ENCODE measurements around the gene CEP57. TPM values are rescaled to one million over a fixed set of nuclear protein-coding genes. Genes with fewer than 3 reads are reported as not detected.
"Not testable (repeated sequence)": the region's sequence is repeated elsewhere in the genome, so short reads cannot be mapped to it uniquely, and the experiment has no call there.

CEP57 gene
- total RNA-seq, 2 donors from 2014 or later, result 23.6 to 26.3 TPM

DNA sequence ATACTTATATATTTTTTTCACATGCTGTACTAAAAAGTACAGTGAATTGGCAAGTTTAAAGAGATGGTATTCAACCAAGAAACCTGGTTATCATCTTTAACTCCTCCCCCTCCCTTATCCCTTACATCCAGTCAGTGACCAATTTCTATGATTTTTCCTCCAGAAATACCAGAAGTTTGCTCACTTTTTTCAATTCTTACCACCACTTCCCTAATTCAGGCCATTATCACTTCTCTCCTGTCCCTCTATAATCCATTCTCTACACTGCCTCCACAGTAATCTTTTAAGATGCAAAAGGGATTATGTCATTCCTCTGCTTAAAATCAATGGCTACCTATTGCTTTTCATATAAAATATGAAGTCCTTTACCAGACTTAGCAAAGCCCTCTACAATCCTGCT, 62.8 kb downstream of the CEP57 start:
- no peaks in the 10 kb centered on the region for H3K27me3 ChIP-seq (replicated peaks; ENCODE audit: insufficient read depth)
- H3K27ac ChIP-seq, result no peak overlapping the region
- DNase-seq (ENCODE audit: low spot score) (no peak), ATAC-seq (ENCODE audit: insufficient number of reproducible peaks, low FRiP score, low read depth) (no peak)
- peaks cover 9% of the 10 kb centered on the region for H3K36me3 ChIP-seq
- no peak overlapping the region for H3K4me3 ChIP-seq
- no peaks in the 10 kb centered on the region for H3K9me3 ChIP-seq
- peaks cover 0 to 3% of the 10 kb centered on the region in 2 donors for H3K4me1 ChIP-seq (ENCODE audit: control insufficient read depth in 1 of 2, low read depth in 2 of 2)
- TF ChIP-seq, protein P1, sequence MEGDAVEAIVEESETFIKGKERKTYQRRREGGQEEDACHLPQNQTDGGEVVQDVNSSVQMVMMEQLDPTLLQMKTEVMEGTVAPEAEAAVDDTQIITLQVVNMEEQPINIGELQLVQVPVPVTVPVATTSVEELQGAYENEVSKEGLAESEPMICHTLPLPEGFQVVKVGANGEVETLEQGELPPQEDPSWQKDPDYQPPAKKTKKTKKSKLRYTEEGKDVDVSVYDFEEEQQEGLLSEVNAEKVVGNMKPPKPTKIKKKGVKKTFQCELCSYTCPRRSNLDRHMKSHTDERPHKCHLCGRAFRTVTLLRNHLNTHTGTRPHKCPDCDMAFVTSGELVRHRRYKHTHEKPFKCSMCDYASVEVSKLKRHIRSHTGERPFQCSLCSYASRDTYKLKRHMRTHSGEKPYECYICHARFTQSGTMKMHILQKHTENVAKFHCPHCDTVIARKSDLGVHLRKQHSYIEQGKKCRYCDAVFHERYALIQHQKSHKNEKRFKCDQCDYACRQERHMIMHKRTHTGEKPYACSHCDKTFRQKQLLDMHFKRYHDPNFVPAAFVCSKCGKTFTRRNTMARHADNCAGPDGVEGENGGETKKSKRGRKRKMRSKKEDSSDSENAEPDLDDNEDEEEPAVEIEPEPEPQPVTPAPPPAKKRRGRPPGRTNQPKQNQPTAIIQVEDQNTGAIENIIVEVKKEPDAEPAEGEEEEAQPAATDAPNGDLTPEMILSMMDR (IDR thresholded peaks at IDR 0.05), result no peak

DNA sequence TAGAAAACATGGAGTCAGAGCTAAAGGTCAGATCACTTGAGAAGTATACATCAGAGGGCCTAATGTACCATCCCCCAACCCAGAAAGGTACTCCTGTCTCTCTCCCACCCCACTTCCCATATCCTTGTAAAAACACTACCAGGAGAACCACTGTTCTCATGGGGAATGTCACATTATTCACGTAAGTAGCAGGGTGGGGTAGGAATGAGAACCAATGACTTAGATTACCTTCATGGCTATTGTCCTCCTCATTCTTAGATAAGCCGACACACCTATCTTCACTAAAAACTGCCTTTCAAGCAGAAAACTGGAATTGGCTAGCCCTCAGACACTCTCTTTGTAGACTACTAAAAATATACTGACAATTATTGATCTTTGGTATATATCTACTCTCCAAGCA, 63.6 kb downstream of the CEP57 start:
- no peak overlapping the region for H3K4me3 ChIP-seq
- ATAC-seq (ENCODE audit: insufficient number of reproducible peaks, low FRiP score, low read depth) (no peak), DNase-seq (ENCODE audit: low spot score) (no peak)
- no peak overlapping the region for H3K27ac ChIP-seq
- no peaks in the 10 kb centered on the region for H3K27me3 ChIP-seq (replicated peaks; ENCODE audit: insufficient read depth)
- peaks cover 9% of the 10 kb centered on the region for H3K36me3 ChIP-seq
- peaks cover 0 to 3% of the 10 kb centered on the region in 2 donors for H3K4me1 ChIP-seq (ENCODE audit: control insufficient read depth in 1 of 2, low read depth in 2 of 2)
- TF ChIP-seq, protein P1 (IDR thresholded peaks at IDR 0.05), result no peak
- H3K9me3 ChIP-seq, result no peaks in the 10 kb centered on the region

DNA sequence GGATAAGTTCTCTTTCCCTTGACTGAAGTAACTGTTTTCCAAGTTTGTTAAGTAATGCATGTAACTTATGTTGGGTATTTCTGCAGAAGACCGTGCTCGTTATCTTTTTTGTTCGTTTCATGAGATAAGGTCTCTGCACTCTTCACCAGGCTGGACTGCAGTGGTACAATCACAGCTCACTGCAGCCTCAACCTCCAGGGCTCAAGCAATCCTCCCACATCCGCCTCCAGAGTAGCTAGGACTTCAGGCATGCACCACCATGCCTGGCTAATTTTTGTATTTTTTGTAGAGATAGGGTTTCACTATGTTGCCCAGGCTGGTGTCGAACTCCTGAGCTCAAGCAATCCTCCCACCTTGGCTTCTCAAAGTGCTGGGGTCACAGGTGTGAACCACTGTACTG, 64.1 kb downstream of the CEP57 start:
- not testable (repeated sequence) for H3K27ac ChIP-seq; H3K9me3 ChIP-seq; H3K27me3 ChIP-seq (replicated peaks; ENCODE audit: insufficient read depth); H3K4me1 ChIP-seq (ENCODE audit: control insufficient read depth in 1 of 2, low read depth in 2 of 2); H3K4me3 ChIP-seq; ATAC-seq (ENCODE audit: insufficient number of reproducible peaks, low FRiP score, low read depth); DNase-seq (ENCODE audit: low spot score)
- H3K36me3 ChIP-seq, result peaks cover 13% of the 10 kb centered on the region

DNA sequence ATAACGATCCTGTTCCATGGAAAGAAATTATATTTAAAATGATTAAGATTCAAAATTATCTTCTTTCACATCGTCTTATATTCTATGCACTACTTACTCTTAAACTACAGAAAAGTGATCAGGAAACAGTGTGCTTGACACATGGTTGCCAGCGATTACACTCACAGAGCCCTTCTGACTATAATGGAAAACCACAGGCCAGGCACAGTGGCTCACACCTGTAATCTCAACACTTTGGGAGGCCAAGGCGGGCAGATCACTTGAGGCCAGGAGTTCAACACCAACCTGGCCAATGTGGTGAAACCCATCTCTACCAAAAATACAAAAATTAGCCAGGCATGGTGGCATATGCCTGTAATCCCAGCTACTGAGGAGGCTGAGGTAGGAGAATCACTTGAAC, 69.7 kb downstream of the CEP57 start:
- not testable (repeated sequence) for H3K27me3 ChIP-seq (replicated peaks; ENCODE audit: insufficient read depth); H3K4me1 ChIP-seq (ENCODE audit: control insufficient read depth in 1 of 2, low read depth in 2 of 2); H3K27ac ChIP-seq; DNase-seq (ENCODE audit: low spot score); H3K4me3 ChIP-seq; ATAC-seq (ENCODE audit: insufficient number of reproducible peaks, low FRiP score, low read depth); H3K9me3 ChIP-seq
- H3K36me3 ChIP-seq, result peaks cover 21% of the 10 kb centered on the region

DNA sequence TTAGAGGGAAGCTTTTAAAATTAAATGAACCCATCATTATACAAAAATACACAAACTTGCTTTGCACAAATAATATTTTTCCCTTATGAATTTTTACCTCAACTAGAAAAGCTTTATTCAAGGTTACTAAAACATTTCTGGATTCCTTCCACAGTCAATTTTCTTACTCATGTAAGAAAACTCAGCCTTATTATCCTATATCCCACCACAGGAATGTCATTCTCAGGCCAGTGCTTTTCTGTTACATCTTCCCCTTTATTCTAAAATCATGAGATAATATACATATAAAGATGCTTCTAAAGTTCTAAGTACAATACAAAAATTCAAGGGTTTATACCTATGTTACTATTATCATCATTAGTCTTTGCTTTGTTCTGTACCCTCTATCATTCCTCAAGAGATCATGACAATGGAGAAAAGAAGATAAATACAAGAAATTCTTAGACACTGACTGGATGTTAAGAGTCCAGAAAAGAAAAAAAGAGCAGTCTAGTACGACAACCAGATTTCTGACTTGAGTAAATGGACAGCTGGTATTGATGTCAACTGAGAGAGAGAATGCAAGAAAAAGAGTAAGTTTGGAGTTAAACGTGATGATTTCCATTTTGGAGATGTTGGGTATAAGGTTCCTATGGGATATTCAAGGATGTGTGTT, 73.3 kb downstream of the CEP57 start:
- no peak for ATAC-seq (ENCODE audit: insufficient number of reproducible peaks, low FRiP score, low read depth)
- no peak overlapping the region for H3K27ac ChIP-seq
- no peak for DNase-seq (ENCODE audit: low spot score)
- no peaks in the 10 kb centered on the region for H3K27me3 ChIP-seq (replicated peaks; ENCODE audit: insufficient read depth)
- H3K9me3 ChIP-seq, result no peaks in the 10 kb centered on the region
- no peak overlapping the region for H3K4me3 ChIP-seq
- H3K4me1 ChIP-seq (ENCODE audit: control insufficient read depth in 1 of 2, low read depth in 2 of 2), result no peaks in the 10 kb centered on the region
- TF ChIP-seq, protein P1 (IDR thresholded peaks at IDR 0.05), result no peak
- H3K36me3 ChIP-seq, result peaks cover 12% of the 10 kb centered on the region

DNA sequence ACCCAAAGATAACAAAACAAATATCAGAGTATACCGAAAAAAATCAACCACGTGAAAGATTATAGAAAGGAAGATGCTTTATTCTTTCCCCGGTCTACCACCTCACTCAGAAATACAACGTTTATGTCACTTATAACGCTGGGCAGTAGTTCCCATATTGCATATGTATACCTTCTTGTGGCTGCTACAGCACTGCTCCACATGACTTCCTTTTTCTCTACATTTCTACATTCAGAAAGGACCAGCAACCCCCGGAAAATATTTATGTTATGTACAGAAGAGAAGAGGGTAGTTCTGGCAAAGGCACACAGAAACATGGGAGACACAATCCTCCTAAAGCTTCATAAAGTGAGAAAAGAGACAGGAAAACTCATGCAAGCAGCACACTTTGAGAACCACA, 76.8 kb downstream of the CEP57 start:
- Histone ChIP-seq H3K9me3 (no peaks in the 10 kb centered on the region), H3K27ac (no peak overlapping the region), H3K36me3 (no peaks in the 10 kb centered on the region), H3K4me1 (ENCODE audit: control insufficient read depth in 1 of 2, low read depth in 2 of 2) (no peaks in the 10 kb centered on the region), H3K27me3 (replicated peaks; ENCODE audit: insufficient read depth) (no peaks in the 10 kb centered on the region), H3K4me3 (no peak overlapping the region)
- no peak for DNase-seq (ENCODE audit: low spot score)
- TF ChIP-seq, protein P1 (IDR thresholded peaks at IDR 0.05), result no peak
- ATAC-seq (ENCODE audit: insufficient number of reproducible peaks, low FRiP score, low read depth), result no peak

DNA sequence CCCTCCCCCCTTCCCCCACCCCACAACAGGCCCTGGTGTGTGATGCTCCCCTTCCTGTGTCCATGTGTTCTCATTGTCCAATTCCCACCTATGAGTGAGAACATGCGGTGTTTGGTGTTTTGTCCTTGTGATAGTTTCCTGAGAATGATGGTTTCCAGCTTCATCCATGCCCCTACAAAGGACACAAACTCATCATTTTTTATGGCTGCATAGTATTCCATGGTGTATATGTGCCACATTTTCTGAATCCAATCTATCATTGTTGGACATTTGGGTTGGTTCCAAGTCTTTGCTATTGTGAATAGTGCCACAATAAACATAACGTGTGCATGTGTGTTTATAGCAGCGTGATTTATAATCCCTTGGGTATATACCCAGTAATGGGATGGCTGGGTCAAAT, 80.6 kb downstream of the CEP57 start:
- not testable (repeated sequence) for H3K36me3 ChIP-seq; ATAC-seq (ENCODE audit: insufficient number of reproducible peaks, low FRiP score, low read depth); H3K4me3 ChIP-seq; H3K4me1 ChIP-seq (ENCODE audit: control insufficient read depth in 1 of 2, low read depth in 2 of 2); H3K9me3 ChIP-seq; DNase-seq (ENCODE audit: low spot score); H3K27me3 ChIP-seq (replicated peaks; ENCODE audit: insufficient read depth); H3K27ac ChIP-seq

Measured in thoracic aorta (tissue), 2 donors.